Thoracic aorta (tissue), 2 donors: ENCODE data around the gene MB. TPM values are rescaled to one million over a fixed set of nuclear protein-coding genes. Genes with fewer than 3 reads are reported as not detected.

Experiments used
- ATAC-seq: fragments of 150-250 bp; one replicate; pipeline ENCODE4 v1.8.0; 2017; ENCODE audit warnings: low read depth; ENCODE audit not compliant: insufficient number of reproducible peaks, low FRiP score
- DNase-seq: peaks from one replicate; pipeline ENCODE4 v3.0.0-alpha.2; 2020; ENCODE audit warnings: low spot score
- H3K27ac ChIP-seq, 2 donors: fragments of 200-600 bp; sonication (generic); 1 replicate in 1 of 2; 2 replicates in 1 of 2; pipeline ENCODE4 v1.5.1; 2016; ENCODE audit warnings: mild to moderate bottlenecking in 2 of 2, moderate library complexity in 2 of 2
- H3K27me3 ChIP-seq: fragments of 200-600 bp; sonication (generic); replicated peaks from 2 replicates; pipeline ENCODE4 v1.6.0; 2016; ENCODE audit warnings: mild to moderate bottlenecking; ENCODE audit not compliant: insufficient read depth
- H3K36me3 ChIP-seq: fragments of 200-600 bp; sonication (generic); one replicate; pipeline ENCODE4 v1.5.1; 2016
- H3K4me1 ChIP-seq, 2 donors: fragments of 200-600 bp; sonication (generic); 1 replicate in 1 of 2; 2 replicates in 1 of 2; pipeline versions ENCODE4 v1.5.1 to v1.6.0; 2016; ENCODE audit warnings: low read depth in 2 of 2, mild to moderate bottlenecking in 1 of 2; ENCODE audit not compliant: control insufficient read depth in 1 of 2
- H3K4me3 ChIP-seq: fragments of 200-600 bp; sonication (generic); 2 replicates; pipeline ENCODE4 v1.5.1; 2016; ENCODE audit warnings: mild to moderate bottlenecking
- H3K9me3 ChIP-seq: fragments of 200-600 bp; sonication (generic); 2 replicates; pipeline ENCODE4 v1.5.1; 2016
- total RNA-seq, 2 donors: library from RNA; depleted of rRNA; stranded (reverse); fragments of >200 nt; gene quantifications; one replicate each; pipeline versions ENCODE4 v1.1.0 to v1.2.3, GENCODE V29; 2016
- TF ChIP-seq, protein P1 (sequence below): fragments of 200-600 bp; sonication (generic); IDR thresholded peaks from one replicate; pipeline ENCODE4 v1.5.1; 2019; ENCODE audit warnings: antibody characterized with exemption

MB gene
- total RNA-seq, 2 donors from 2014 or later: not detected

- peaks cover 0 to under 1% of the 10 kb centered on the region in 2 donors for H3K4me1 ChIP-seq
- TF ChIP-seq, protein P1, sequence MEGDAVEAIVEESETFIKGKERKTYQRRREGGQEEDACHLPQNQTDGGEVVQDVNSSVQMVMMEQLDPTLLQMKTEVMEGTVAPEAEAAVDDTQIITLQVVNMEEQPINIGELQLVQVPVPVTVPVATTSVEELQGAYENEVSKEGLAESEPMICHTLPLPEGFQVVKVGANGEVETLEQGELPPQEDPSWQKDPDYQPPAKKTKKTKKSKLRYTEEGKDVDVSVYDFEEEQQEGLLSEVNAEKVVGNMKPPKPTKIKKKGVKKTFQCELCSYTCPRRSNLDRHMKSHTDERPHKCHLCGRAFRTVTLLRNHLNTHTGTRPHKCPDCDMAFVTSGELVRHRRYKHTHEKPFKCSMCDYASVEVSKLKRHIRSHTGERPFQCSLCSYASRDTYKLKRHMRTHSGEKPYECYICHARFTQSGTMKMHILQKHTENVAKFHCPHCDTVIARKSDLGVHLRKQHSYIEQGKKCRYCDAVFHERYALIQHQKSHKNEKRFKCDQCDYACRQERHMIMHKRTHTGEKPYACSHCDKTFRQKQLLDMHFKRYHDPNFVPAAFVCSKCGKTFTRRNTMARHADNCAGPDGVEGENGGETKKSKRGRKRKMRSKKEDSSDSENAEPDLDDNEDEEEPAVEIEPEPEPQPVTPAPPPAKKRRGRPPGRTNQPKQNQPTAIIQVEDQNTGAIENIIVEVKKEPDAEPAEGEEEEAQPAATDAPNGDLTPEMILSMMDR: no peak
- no peaks in the 10 kb centered on the region for H3K9me3 ChIP-seq
- H3K36me3 ChIP-seq: no peaks in the 10 kb centered on the region
- no peak overlapping the region for H3K27ac ChIP-seq
- H3K27me3 ChIP-seq: no peaks in the 10 kb centered on the region
- no peak overlapping the region for H3K4me3 ChIP-seq
- DNase-seq (no peak), ATAC-seq (no peak)
Observed at GRCh38 chr22:35600476-35600875, 16.7 kb downstream of the MB start.

- ATAC-seq: no peak
Observed at GRCh38 chr22:35599364-35599763, 17.8 kb downstream of the MB start.

GRCh38 chr22:35598396-35598710 is 18.8 kb downstream of the MB start:
- no peak overlapping the region for H3K27ac ChIP-seq
- H3K9me3 ChIP-seq: no peaks in the 10 kb centered on the region
- H3K4me1 ChIP-seq: no peaks in the 10 kb centered on the region
- ATAC-seq: no peak
- TF ChIP-seq, protein P1: no peak
- no peaks in the 10 kb centered on the region for H3K27me3 ChIP-seq
- no peak overlapping the region for H3K4me3 ChIP-seq
- DNase-seq: no peak
- no peaks in the 10 kb centered on the region for H3K36me3 ChIP-seq

More at GRCh38 chr22:35599364-35599763, 17.8 kb downstream of the MB start:
- Histone ChIP-seq H3K27me3 (no peaks in the 10 kb centered on the region), H3K27ac (no peak overlapping the region), H3K36me3 (no peaks in the 10 kb centered on the region), H3K4me1 (no peaks in the 10 kb centered on the region), H3K4me3 (no peak overlapping the region), H3K9me3 (no peaks in the 10 kb centered on the region)
- TF ChIP-seq, protein P1: no peak
- no peak for DNase-seq

DNA sequence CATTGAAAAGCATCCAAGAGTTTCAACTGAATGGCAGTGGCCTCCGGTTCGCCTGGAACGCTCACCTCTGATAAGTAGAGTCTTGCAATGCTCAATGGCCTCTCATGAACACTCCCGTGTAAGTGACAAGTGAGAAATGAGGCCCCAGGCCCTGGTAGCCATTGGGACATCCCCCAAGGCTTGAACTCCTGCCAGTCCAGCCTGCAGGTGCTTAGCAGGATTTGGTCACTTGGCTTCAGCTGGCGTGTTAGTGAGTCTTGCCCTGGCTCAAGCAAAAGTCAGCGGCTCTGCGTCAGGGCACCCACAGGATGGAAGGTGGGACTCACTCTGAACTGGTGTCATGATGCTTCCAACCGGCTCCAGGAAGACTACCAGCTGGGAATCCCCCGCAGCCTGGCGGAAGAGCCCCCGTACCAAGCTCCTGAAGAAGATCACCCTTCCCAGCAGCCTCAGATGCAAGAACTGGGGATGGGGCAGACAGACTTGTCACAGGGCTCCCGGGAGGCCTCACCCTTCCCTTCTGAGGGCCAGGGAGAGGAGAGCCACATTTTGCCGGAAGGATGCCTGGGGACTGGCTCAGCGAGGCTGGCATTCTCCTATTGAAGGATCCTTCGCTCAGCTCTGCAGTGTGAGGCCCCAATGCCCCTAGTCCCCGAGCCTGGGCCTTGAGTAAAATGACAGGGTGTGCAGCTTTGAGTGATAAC is 19.3 kb downstream of the MB start:
- TF ChIP-seq, protein P1: no peak
- H3K27ac ChIP-seq: no peak overlapping the region
- no peaks in the 10 kb centered on the region for H3K27me3 ChIP-seq
- no peak for ATAC-seq
- no peak overlapping the region for H3K4me3 ChIP-seq
- no peaks in the 10 kb centered on the region for H3K4me1 ChIP-seq
- H3K36me3 ChIP-seq: no peaks in the 10 kb centered on the region
- H3K9me3 ChIP-seq: no peaks in the 10 kb centered on the region
- DNase-seq: no peak

- Histone ChIP-seq H3K4me3 (no peak overlapping the region), H3K27me3 (no peaks in the 10 kb centered on the region), H3K36me3 (no peaks in the 10 kb centered on the region), H3K27ac (no peak overlapping the region), H3K9me3 (no peaks in the 10 kb centered on the region), H3K4me1 (no peaks in the 10 kb centered on the region)
- ATAC-seq (no peak), DNase-seq (no peak)
- TF ChIP-seq, protein P1: no peak
Observed at GRCh38 chr22:35596821-35597220, 20.3 kb downstream of the MB start.
